ENCODE measurements around the gene GBX1.

Gene GBX1

DNA sequence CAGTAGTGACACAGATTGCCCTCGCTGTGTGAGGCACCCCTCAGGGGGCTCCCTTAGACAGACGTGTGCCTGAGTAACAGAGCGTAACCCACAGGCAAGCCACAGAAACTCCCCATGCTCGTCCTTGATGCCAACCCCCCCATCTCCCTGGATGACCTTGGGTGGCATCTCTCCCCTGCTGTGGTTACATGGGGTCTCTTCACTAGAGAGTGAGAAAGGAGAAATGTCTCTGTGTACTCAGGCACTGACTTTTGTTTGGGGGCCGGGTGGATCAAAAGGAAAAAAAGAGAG is 20.7 kb upstream of the GBX1 start:
- TF ChIP-seq, protein P1, sequence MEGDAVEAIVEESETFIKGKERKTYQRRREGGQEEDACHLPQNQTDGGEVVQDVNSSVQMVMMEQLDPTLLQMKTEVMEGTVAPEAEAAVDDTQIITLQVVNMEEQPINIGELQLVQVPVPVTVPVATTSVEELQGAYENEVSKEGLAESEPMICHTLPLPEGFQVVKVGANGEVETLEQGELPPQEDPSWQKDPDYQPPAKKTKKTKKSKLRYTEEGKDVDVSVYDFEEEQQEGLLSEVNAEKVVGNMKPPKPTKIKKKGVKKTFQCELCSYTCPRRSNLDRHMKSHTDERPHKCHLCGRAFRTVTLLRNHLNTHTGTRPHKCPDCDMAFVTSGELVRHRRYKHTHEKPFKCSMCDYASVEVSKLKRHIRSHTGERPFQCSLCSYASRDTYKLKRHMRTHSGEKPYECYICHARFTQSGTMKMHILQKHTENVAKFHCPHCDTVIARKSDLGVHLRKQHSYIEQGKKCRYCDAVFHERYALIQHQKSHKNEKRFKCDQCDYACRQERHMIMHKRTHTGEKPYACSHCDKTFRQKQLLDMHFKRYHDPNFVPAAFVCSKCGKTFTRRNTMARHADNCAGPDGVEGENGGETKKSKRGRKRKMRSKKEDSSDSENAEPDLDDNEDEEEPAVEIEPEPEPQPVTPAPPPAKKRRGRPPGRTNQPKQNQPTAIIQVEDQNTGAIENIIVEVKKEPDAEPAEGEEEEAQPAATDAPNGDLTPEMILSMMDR (IDR thresholded peaks at IDR 0.05; ENCODE audit: extremely low read depth, insufficient read depth, missing control alignments): no peak
- in situ Hi-C loops (cut with MboI; ENCODE audit: low pct_unique_long_range_greater_than_20kb, low sequenced_read_pairs, unreplicated experiment): no loop called here
- DNase-seq (ENCODE audit: low spot score): no peak

DNA sequence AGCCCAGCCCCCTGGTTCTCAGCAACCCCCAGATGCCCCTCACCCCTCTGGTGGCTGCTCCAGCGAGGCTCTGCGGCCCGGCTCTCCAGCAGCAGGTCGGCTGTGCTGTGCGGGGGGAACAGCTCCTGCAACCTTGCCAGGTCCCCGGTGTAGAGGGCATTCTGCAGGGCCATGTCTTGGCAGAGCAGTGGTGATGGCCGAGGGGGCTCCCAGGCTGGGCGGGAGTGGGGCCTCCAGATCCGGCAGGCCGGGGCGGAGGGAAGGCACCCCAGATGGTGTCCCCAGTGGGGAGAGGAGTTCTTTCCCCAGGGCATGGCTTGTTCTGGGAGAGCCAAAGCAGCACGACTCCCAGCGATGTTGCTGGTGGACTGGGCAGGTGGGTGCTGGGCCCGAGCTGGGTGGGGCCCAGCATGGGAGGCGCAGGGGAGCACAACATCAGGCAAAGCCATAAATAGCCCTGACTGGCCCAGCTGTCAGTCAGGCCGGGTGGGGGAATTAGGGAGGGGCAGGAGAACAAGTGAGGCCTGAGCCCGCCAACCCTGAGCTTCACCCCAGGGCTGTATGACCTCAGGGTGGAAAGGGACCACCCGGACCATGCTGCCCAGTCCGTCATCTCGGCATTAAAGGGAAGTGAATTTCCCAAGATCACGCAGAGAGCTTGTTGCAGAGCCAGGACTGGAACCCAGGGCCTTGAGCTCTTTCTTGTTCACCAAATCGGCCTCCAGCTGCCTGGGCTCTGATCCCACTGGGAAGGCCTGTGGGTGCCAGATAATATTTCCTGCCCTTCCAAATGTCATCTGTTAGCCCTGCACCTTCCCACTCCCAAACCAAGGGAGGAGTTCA is 20.1 kb upstream of the GBX1 start:
- in situ Hi-C loops (cut with MboI; ENCODE audit: low pct_unique_long_range_greater_than_20kb, low sequenced_read_pairs, unreplicated experiment): no loop called here
- TF ChIP-seq, protein P1 (IDR thresholded peaks at IDR 0.05; ENCODE audit: extremely low read depth, insufficient read depth, missing control alignments): no peak
- DNase-seq (ENCODE audit: low spot score): no peak

DNA sequence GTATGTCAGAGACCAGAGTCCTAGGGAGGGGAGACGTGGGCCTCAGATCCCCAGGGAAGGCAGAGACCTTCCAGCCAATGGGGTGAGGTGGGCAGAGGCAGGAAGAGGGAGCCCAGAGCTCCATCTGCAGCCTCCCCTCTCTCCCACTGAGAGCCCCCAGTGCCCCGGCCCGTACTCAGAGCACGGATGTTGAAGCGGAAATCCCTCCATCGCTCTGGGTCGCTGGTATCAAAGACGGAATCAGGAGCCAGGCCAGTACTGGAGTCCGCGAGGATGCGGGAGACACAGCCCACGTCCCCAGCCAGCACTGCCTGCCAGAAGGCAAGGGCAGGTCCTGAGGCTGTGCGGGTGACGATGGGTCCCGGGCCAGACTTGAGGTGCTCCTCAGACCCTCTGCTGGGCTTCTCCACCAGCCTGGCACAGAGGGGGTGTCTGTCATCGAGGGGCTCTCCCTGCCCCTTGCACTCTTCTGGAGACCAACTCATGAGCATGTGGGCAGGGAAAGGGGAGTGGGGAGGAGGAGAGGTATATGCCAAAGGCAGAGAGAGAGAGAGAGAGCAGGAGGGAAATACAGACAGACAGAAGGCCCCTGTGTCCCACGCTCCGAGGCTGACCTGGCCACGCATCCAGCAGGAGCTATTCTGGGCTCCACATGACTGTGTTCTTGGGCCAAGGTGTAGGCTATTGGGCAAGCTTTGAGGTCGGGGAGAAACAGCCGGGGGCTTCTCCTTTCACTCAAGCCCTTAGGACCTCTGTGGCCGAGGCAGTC is 19.3 kb upstream of the GBX1 start, which contains the start of gene ASB10:
TSS of gene ASB10 (minus strand) at position 611 of the 769 bp plus-strand sequence. CDS start at position 491, 120 bp downstream.
- TF ChIP-seq, protein P1 (IDR thresholded peaks at IDR 0.05; ENCODE audit: extremely low read depth, insufficient read depth, missing control alignments): no peak
- in situ Hi-C loops (cut with MboI; ENCODE audit: low pct_unique_long_range_greater_than_20kb, low sequenced_read_pairs, unreplicated experiment): no loop called here
- no peak for DNase-seq (ENCODE audit: low spot score)

DNA sequence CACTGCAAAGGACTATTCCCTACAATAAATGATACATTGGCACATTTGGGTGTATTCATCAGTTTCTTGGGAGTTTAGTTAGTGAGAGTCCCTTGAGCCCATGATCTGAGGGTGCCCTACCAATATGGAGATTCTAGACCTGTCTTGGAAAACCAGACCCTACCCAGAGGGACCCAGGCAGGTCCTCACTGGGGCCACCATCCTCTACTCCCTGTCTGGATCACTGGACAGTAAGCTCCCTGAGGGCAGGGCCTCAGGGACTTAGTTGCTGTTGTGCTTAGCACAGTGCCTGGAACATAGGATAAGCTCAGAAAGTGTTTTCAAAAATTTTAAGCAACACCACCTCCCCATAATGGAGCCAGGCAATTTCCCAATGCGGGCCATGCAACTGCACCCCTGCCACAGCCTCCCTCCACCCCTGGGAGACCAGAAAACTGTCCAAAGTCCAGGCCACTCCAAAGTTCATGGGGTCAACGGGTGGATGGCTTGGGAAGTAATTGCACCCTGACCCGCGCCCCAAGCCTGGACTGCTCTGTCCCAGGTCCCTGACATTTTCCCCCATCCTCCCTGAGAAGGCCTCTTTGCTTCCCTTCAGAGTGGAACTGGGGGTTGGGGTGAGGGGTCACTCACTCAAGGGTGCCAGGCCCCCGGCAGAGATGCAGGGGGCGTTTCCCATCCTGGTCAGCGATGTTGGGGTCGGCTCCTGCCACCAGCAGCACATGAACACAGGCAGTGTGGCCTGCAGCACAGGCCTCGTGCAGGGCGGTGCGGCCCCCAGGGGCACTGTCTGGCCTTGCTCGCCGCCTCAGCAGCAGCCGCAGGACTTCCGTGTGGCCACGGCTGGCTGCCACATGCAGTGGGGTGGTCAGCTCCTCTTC is 18.5 kb upstream of the GBX1 start:
- DNase-seq (ENCODE audit: low spot score): no peak
- TF ChIP-seq, protein P1 (IDR thresholded peaks at IDR 0.05; ENCODE audit: extremely low read depth, insufficient read depth, missing control alignments): no peak
- in situ Hi-C loops (cut with MboI; ENCODE audit: low pct_unique_long_range_greater_than_20kb, low sequenced_read_pairs, unreplicated experiment): no loop called here

DNA sequence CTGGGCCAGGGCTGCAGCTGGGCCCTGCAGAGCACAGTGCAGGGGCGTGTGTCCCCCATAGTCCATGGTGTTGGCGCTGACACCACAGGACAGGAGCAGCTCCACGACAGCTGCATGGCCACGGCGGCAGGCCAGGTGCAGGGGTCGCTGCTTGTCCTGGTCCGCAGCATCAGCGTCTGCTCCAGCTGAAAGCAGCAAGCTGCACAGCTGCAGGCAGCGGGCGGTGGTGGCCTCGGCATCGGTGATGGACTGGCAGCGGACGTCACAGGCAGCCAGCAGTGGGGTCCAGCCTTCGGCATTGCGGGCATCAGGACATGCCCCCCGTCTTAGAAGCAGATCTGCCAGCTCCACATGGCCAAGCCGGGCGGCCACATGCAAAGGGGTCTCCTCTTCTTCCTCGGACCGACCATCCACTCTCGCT is 13.5 kb upstream of the GBX1 start:
- no peak for DNase-seq (ENCODE audit: low spot score)
- in situ Hi-C loops (cut with MboI; ENCODE audit: low pct_unique_long_range_greater_than_20kb, low sequenced_read_pairs, unreplicated experiment): no loop called here

More for the DNA sequence above, 13.5 kb upstream of the GBX1 start:
- TF ChIP-seq, protein P1 (IDR thresholded peaks at IDR 0.05; ENCODE audit: extremely low read depth, insufficient read depth, missing control alignments): no peak

Data from GM13977 (cell line).